Panc1 (cell line): Measurements from ENCODE around the gene CPT1B. TPM values are rescaled to one million over a fixed set of nuclear protein-coding genes. Genes with fewer than 3 reads are reported as not detected.

ENCODE experiments used
- ATAC-seq: fragments of 200-7000 bp; cut with Tn5 transposase; 2 replicates; pipeline ENCODE4 v1.9.1; 2020; ENCODE audit warnings: mild to moderate bottlenecking, moderate library complexity
- BruUV-seq: library from RNA; stranded (reverse); fragments of 400-500 nt; replicated peaks from 2 replicates; lab custom pipeline; 2021; lab: Mats Ljungman, UMichigan
- CTCF ChIA-PET: fragments of 300-600 bp; sonication (Branson Sonifier 250); formaldehyde crosslinking; loops from one replicate; lab custom pipeline; 2022; ENCODE audit warnings: antibody characterized with exemption; lab: Charles Lee
- POLR2A ChIA-PET: fragments of 300-600 bp; sonication (Branson Sonifier 250); formaldehyde crosslinking; loops from one replicate; lab custom pipeline; 2022; ENCODE audit warnings: antibody characterized with exemption; lab: Charles Lee
- DNase-seq: peaks from one replicate; pipeline ENCODE4 v3.0.0-alpha.2; 2010; ENCODE audit warnings: low read depth, low spot score
- H3K27ac ChIP-seq: 2 replicates; pipeline ENCODE4 v1.5.1; 2011; ENCODE audit warnings: mild to moderate bottlenecking, low read length, inconsistent platforms
- H3K27me3 ChIP-seq: fragments of 200-500 bp; sonication (Bioruptor generic); 2 replicates; pipeline ENCODE4 v1.6.0; 2014; ENCODE audit warnings: low read length, inconsistent platforms; ENCODE audit not compliant: control insufficient read depth, insufficient read depth
- H3K36me3 ChIP-seq: fragments of 200-500 bp; sonication (Bioruptor generic); 2 replicates; pipeline ENCODE4 v1.5.1; 2014; ENCODE audit warnings: inconsistent platforms, mild to moderate bottlenecking, low read length, moderate library complexity; ENCODE audit not compliant: control insufficient read depth, insufficient read depth
- H3K4me1 ChIP-seq: 2 replicates; pipeline ENCODE4 v1.5.1; 2011; ENCODE audit warnings: inconsistent platforms, mild to moderate bottlenecking, low read length, moderate library complexity; ENCODE audit not compliant: control insufficient read depth, insufficient read depth
- H3K4me3 ChIP-seq, 2 experiments: 2 replicates each; pipeline ENCODE4 v1.5.1; 2011 to 2012; ENCODE audit warnings: low read depth in 2 of 2, low read length in 2 of 2, mild to moderate bottlenecking in 2 of 2, inconsistent platforms in 1 of 2, moderate library complexity in 1 of 2
- H3K9me3 ChIP-seq: fragments of 200-500 bp; sonication (Bioruptor generic); 2 replicates; pipeline ENCODE4 v1.5.1; 2014; ENCODE audit warnings: low read depth, mild to moderate bottlenecking, inconsistent platforms, low read length, moderate library complexity; ENCODE audit not compliant: control insufficient read depth, insufficient read depth
- POLR2AphosphoS5 ChIP-seq: IDR thresholded peaks from 2 replicates; pipeline ENCODE4 v1.6.1; 2012; ENCODE audit warnings: mild to moderate bottlenecking, low read depth, low read length, moderate library complexity
- SIN3A ChIP-seq: IDR thresholded peaks from 2 replicates; pipeline ENCODE4 v1.6.1; 2012; ENCODE audit warnings: low read depth, mild to moderate bottlenecking, low read length, moderate library complexity, borderline replicate concordance; ENCODE audit not compliant: insufficient read depth
- TCF7L2 ChIP-seq: IDR thresholded peaks from 2 replicates; pipeline ENCODE4 v1.6.1; 2011; ENCODE audit warnings: mild to moderate bottlenecking, low read depth, low read length, inconsistent platforms
- in situ Hi-C: cut with HindIII; loops from 2 replicates; pipeline ENCODE4 v1.10.0; 2016; ENCODE audit warnings: low sequenced_read_pairs, low pct_unique_long_range_greater_than_20kb
- intact Hi-C: fragments of 100-400 bp; cut with micrococcal nuclease; formaldehyde crosslinking; loops from one replicate; pipeline ENCODE4 v1.10.0; 2022; ENCODE audit not compliant: unreplicated experiment
- total RNA-seq: library from RNA; stranded (reverse); gene quantifications from one replicate; pipeline ENCODE4 v1.2.1, GENCODE V29; 2021; ENCODE audit not compliant: unreplicated experiment
- TF ChIP-seq, protein P1 (sequence below): fragments of 450-650 bp; IDR thresholded peaks from 2 replicates; pipeline ENCODE4 v1.5.1; 2017; ENCODE audit warnings: mild to moderate bottlenecking
- TF ChIP-seq, protein P2 (sequence below), 2 experiments: IDR thresholded peaks; 2 replicates each; pipeline ENCODE4 v1.6.1; 2011 to 2012; ENCODE audit warnings: low read depth in 2 of 2, control low read depth in 1 of 2, low read length in 1 of 2, mild to moderate bottlenecking in 1 of 2, moderate library complexity in 1 of 2; ENCODE audit not compliant: insufficient read depth in 1 of 2

The CPT1B gene
- total RNA-seq, 1 experiment from 2014 or later: 18.4 TPM

DNA sequence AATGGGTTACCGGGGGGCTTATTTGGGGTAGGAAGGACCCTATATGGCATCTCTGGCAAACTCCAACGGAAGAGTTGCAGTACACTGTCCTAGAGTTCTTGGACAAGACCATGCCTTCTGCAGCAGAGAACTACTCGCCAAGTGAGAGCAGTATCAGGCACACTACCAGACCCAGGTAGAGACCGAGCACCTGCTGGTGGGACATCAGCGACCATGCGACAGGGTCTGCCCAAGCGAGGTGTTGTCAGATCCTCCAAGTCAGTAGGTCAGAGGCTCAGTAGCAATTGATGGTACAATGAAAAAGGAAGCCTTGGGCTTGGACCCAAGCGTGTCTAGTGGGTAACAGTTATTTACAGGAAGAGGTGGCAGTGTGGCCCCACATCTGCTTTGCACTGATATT lies 7.6 kb upstream of the CPT1B start:
- H3K9me3 ChIP-seq: no peaks in the 10 kb centered on the region
- TF ChIP-seq, protein P1, sequence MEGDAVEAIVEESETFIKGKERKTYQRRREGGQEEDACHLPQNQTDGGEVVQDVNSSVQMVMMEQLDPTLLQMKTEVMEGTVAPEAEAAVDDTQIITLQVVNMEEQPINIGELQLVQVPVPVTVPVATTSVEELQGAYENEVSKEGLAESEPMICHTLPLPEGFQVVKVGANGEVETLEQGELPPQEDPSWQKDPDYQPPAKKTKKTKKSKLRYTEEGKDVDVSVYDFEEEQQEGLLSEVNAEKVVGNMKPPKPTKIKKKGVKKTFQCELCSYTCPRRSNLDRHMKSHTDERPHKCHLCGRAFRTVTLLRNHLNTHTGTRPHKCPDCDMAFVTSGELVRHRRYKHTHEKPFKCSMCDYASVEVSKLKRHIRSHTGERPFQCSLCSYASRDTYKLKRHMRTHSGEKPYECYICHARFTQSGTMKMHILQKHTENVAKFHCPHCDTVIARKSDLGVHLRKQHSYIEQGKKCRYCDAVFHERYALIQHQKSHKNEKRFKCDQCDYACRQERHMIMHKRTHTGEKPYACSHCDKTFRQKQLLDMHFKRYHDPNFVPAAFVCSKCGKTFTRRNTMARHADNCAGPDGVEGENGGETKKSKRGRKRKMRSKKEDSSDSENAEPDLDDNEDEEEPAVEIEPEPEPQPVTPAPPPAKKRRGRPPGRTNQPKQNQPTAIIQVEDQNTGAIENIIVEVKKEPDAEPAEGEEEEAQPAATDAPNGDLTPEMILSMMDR: no peak
- TF ChIP-seq TCF7L2: no peak
- TF ChIP-seq POLR2AphosphoS5: no peak
- no peak for TF ChIP-seq SIN3A
- TF ChIP-seq, protein P2, sequence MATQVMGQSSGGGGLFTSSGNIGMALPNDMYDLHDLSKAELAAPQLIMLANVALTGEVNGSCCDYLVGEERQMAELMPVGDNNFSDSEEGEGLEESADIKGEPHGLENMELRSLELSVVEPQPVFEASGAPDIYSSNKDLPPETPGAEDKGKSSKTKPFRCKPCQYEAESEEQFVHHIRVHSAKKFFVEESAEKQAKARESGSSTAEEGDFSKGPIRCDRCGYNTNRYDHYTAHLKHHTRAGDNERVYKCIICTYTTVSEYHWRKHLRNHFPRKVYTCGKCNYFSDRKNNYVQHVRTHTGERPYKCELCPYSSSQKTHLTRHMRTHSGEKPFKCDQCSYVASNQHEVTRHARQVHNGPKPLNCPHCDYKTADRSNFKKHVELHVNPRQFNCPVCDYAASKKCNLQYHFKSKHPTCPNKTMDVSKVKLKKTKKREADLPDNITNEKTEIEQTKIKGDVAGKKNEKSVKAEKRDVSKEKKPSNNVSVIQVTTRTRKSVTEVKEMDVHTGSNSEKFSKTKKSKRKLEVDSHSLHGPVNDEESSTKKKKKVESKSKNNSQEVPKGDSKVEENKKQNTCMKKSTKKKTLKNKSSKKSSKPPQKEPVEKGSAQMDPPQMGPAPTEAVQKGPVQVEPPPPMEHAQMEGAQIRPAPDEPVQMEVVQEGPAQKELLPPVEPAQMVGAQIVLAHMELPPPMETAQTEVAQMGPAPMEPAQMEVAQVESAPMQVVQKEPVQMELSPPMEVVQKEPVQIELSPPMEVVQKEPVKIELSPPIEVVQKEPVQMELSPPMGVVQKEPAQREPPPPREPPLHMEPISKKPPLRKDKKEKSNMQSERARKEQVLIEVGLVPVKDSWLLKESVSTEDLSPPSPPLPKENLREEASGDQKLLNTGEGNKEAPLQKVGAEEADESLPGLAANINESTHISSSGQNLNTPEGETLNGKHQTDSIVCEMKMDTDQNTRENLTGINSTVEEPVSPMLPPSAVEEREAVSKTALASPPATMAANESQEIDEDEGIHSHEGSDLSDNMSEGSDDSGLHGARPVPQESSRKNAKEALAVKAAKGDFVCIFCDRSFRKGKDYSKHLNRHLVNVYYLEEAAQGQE (IDR thresholded peaks at IDR 0.05; ENCODE audit: insufficient read depth in 1 of 2, low read depth in 2 of 2, low read length in 1 of 2): no peak
- DNase-seq: no peak
- intact Hi-C loops: no loop called here
- 0 out of 2 replicates have a peak, but pooled peaks cover 2% of the 10 kb centered on the region for H3K4me1 ChIP-seq
- in situ Hi-C loops: no loop called here
- no TSS peak for BruUV-seq
- ChIA-PET POLR2A (no interaction called here), CTCF (no interaction called here)
- no peak overlapping the region for H3K4me3 ChIP-seq
- H3K27me3 ChIP-seq: no peaks in the 10 kb centered on the region
- no peaks in the 10 kb centered on the region for H3K36me3 ChIP-seq
- ATAC-seq: no peak
- H3K27ac ChIP-seq: no peak overlapping the region

DNA sequence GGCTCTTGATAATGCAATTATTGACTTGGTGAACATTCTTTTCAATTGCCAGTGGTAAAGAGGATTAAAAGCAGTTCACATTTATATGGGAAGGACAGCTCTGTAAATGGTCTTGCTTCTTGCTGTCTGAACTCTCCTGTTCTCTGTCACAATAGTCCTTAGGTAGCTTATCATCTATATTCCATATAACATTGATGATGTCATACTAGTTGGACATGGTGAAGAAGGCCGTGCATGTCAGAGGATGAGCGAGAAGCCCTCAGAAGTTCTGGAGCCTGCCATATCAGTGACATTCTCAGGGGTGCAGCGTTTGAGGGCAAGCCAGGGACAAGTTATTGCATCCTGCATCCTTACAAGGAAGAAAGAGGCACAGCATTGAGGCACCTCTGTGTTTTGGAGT lies 7.0 kb upstream of the CPT1B start:
- intact Hi-C loops (no loop called here), in situ Hi-C loops (no loop called here)
- no peak for TF ChIP-seq SIN3A
- TF ChIP-seq TCF7L2: no peak
- TF ChIP-seq, protein P2 (IDR thresholded peaks at IDR 0.05; ENCODE audit: insufficient read depth in 1 of 2, low read depth in 2 of 2, low read length in 1 of 2): no peak
- TF ChIP-seq, protein P1: no peak
- no peak for TF ChIP-seq POLR2AphosphoS5
- no peaks in the 10 kb centered on the region for H3K27me3 ChIP-seq
- no peak for ATAC-seq
- no peak overlapping the region for H3K4me3 ChIP-seq
- H3K36me3 ChIP-seq: no peaks in the 10 kb centered on the region
- DNase-seq: no peak
- ChIA-PET POLR2A (no interaction called here), CTCF (no interaction called here)
- no peak overlapping the region for H3K27ac ChIP-seq
- BruUV-seq: no TSS peak
- H3K9me3 ChIP-seq: no peaks in the 10 kb centered on the region
- 0 out of 2 replicates have a peak, but pooled peaks cover 2% of the 10 kb centered on the region for H3K4me1 ChIP-seq
